ENCODE results near the gene PTPRH. TPM values are rescaled to one million over a fixed set of nuclear protein-coding genes. Genes with fewer than 3 reads are reported as not detected.

Gene PTPRH
- total and polyA plus RNA-seq, 9 of the 15 experiments (the other 6 are each of a cell fraction or from before 2014, with no cell fraction given): 0.87 to 34.3 (median 22.7) TPM

- TF ChIP-seq CHD7 (IDR thresholded peaks at IDR 0.05; ENCODE audit: low read depth, low read length) (no peak), HBP1 (CRISPR knock-in tag; IDR thresholded peaks at IDR 0.05) (peak; percentile 67; the same call in 1 of the 2 replicates), BRD4 (IDR thresholded peaks at IDR 0.05) (no peak), SOX6 (IDR thresholded peaks at IDR 0.05) (0 out of 2 replicates have a peak, but pooled peaks have one; percentile 6), SMAD4 (CRISPR knock-in tag; conservative IDR thresholded peaks at IDR 0.05) (0 out of 2 replicates have a peak, but pooled peaks have one; percentile 35), MCM3 (IDR thresholded peaks at IDR 0.05) (no peak), SMARCA4 (IDR thresholded peaks at IDR 0.05) (peak; percentile 35; the same call in 1 of the 2 replicates), HMGXB4 (CRISPR knock-in tag; IDR thresholded peaks at IDR 0.05) (no peak; the same call in 1 of the 2 replicates), JUNB (CRISPR knock-in tag; conservative IDR thresholded peaks at IDR 0.05) (no peak), KAT8 (IDR thresholded peaks at IDR 0.05; ENCODE audit: low read depth) (no peak), ZC3H4 (CRISPR knock-in tag; IDR thresholded peaks at IDR 0.05; ENCODE audit: borderline replicate concordance) (no peak), ZNF431 (CRISPR knock-in tag; IDR thresholded peaks at IDR 0.05) (no peak), ZNF3 (CRISPR knock-in tag; IDR thresholded peaks at IDR 0.05) (no peak), ZNF282 (CRISPR knock-in tag; IDR thresholded peaks at IDR 0.05) (no peak), CHD2 (IDR thresholded peaks at IDR 0.05; ENCODE audit: low read depth, low read length) (no peak)
Measured at GRCh38 chr19:55175117-55175867, 34.0 kb downstream of the PTPRH start (continued).

Measured in K562 (cell line).